HEK293 (cell line): ENCODE results near the gene SECTM1.

Experiments
- CTCF ChIA-PET: fragments of 350-600 bp; formaldehyde crosslinking; extraction: SDS; loops from one replicate; lab custom pipeline; 2021; ENCODE audit warnings: antibody characterized with exemption; lab: Yijun Ruan, JAX
- POLR2A ChIA-PET: fragments of 300-600 bp; formaldehyde crosslinking; extraction: SDS; loops from one replicate; lab custom pipeline; 2020; ENCODE audit warnings: antibody characterized with exemption, inconsistent platforms; lab: Yijun Ruan, JAX
- H3K27ac ChIP-seq: fragments of 200-500 bp; sonication (Bioruptor generic); 2 replicates; pipeline ENCODE4 v1.5.1; 2014; ENCODE audit warnings: low read depth, low read length, control low read depth, inconsistent platforms; ENCODE audit errors: extremely low read depth
- H3K36me3 ChIP-seq, 2 experiments: fragments of 200-500 bp in 1 of 2; sonication (Bioruptor generic) in 1 of 2; 1 replicate in 1 of 2; 2 replicates in 1 of 2; pipeline ENCODE4 v1.5.1; 2014 to 2017; ENCODE audit warnings: inconsistent platforms in 2 of 2, low read length in 2 of 2; ENCODE audit not compliant: control insufficient read depth in 2 of 2, insufficient read depth in 1 of 2
- H3K4me1 ChIP-seq: fragments of 200-500 bp; sonication (Bioruptor generic); 2 replicates; pipeline ENCODE4 v1.5.1; 2014; ENCODE audit warnings: mild to moderate bottlenecking, low read length, inconsistent platforms; ENCODE audit not compliant: control insufficient read depth, insufficient read depth
- H3K4me3 ChIP-seq: 2 replicates; pipeline ENCODE4 v1.5.1; 2011; ENCODE audit warnings: low read depth, mild to moderate bottlenecking, control low read depth, low read length, moderate library complexity
- H3K9me3 ChIP-seq: fragments of 200-500 bp; sonication (Bioruptor generic); 2 replicates; pipeline ENCODE4 v1.5.1; 2014; ENCODE audit warnings: low read depth, low read length, inconsistent platforms; ENCODE audit not compliant: control insufficient read depth, insufficient read depth
- BCL6B ChIP-seq: fragments of 450-650 bp; formaldehyde crosslinking; IDR thresholded peaks from 2 replicates; pipeline ENCODE4 v1.5.1; 2017; ENCODE audit warnings: missing biosample characterization, missing genetic modification characterization
- EGR2 ChIP-seq: fragments of 450-650 bp; formaldehyde crosslinking; IDR thresholded peaks from 2 replicates; pipeline ENCODE4 v1.5.1; 2016; ENCODE audit warnings: low read depth, missing biosample characterization, missing genetic modification characterization
- GLIS2 ChIP-seq: fragments of 450-650 bp; formaldehyde crosslinking; IDR thresholded peaks from 2 replicates; pipeline ENCODE4 v1.5.1; 2016; ENCODE audit warnings: missing biosample characterization, missing genetic modification characterization
- HIC1 ChIP-seq: fragments of 450-650 bp; formaldehyde crosslinking; IDR thresholded peaks from 2 replicates; pipeline ENCODE4 v1.5.1; 2016; ENCODE audit warnings: missing biosample characterization, missing genetic modification characterization
- HOXA7 ChIP-seq: sonication (generic); formaldehyde crosslinking; IDR thresholded peaks from 2 replicates; pipeline ENCODE4 v1.8.1; 2022; ENCODE audit warnings: missing genetic modification reagents, borderline replicate concordance
- IKZF3 ChIP-seq: fragments of 450-650 bp; IDR thresholded peaks from 2 replicates; pipeline ENCODE4 v1.5.0; 2018; ENCODE audit warnings: missing biosample characterization, mild to moderate bottlenecking, missing genetic modification characterization, moderate library complexity
- SCRT2 ChIP-seq: fragments of 450-650 bp; formaldehyde crosslinking; IDR thresholded peaks from 2 replicates; pipeline ENCODE4 v1.5.1; 2016; ENCODE audit warnings: missing biosample characterization, missing genetic modification characterization
- SETDB1 ChIP-seq: IDR thresholded peaks from one replicate; pipeline ENCODE4 v1.6.1; 2017; ENCODE audit warnings: mild to moderate bottlenecking, low read length, moderate library complexity, mixed read lengths; ENCODE audit not compliant: insufficient read length
- SP7 ChIP-seq: fragments of 450-650 bp; formaldehyde crosslinking; IDR thresholded peaks from 2 replicates; pipeline ENCODE4 v1.5.1; 2016; ENCODE audit warnings: missing biosample characterization, missing genetic modification characterization
- TRIM28 ChIP-seq: IDR thresholded peaks from 2 replicates; pipeline ENCODE4 v1.6.1; 2011; ENCODE audit warnings: low read length, control low read depth, borderline replicate concordance
- WT1 ChIP-seq: fragments of 450-650 bp; formaldehyde crosslinking; IDR thresholded peaks from 2 replicates; pipeline ENCODE4 v1.5.1; 2016; ENCODE audit warnings: missing biosample characterization, missing genetic modification characterization
- ZBTB10 ChIP-seq: fragments of 450-650 bp; formaldehyde crosslinking; IDR thresholded peaks from 2 replicates; pipeline ENCODE4 v1.5.1; 2016; ENCODE audit warnings: missing biosample characterization, missing genetic modification characterization
- ZBTB17 ChIP-seq: fragments of 450-650 bp; formaldehyde crosslinking; IDR thresholded peaks from 2 replicates; pipeline ENCODE4 v1.5.1; 2016; ENCODE audit warnings: missing biosample characterization, missing genetic modification characterization
- ZFP69B ChIP-seq: fragments of 450-650 bp; formaldehyde crosslinking; IDR thresholded peaks from 2 replicates; pipeline ENCODE4 v1.5.1; 2016; ENCODE audit warnings: missing biosample characterization, missing genetic modification characterization
- ZNF114 ChIP-seq: fragments of 450-650 bp; formaldehyde crosslinking; IDR thresholded peaks from 2 replicates; pipeline ENCODE4 v1.5.0; 2017; ENCODE audit warnings: missing biosample characterization, missing genetic modification characterization
- ZNF202 ChIP-seq: fragments of 450-650 bp; formaldehyde crosslinking; IDR thresholded peaks from 2 replicates; pipeline ENCODE4 v1.5.1; 2016; ENCODE audit warnings: missing biosample characterization, missing genetic modification characterization, borderline replicate concordance
- ZNF24 ChIP-seq: fragments of 450-650 bp; formaldehyde crosslinking; IDR thresholded peaks from 2 replicates; pipeline ENCODE4 v1.5.1; 2016; ENCODE audit warnings: missing biosample characterization, missing genetic modification characterization
- ZNF391 ChIP-seq: fragments of 450-650 bp; formaldehyde crosslinking; IDR thresholded peaks from 2 replicates; pipeline ENCODE4 v1.5.1; 2016; ENCODE audit warnings: low read depth, missing biosample characterization, missing genetic modification characterization, borderline replicate concordance
- ZNF530 ChIP-seq: fragments of 450-650 bp; formaldehyde crosslinking; IDR thresholded peaks from 2 replicates; pipeline ENCODE4 v1.5.1; 2016; ENCODE audit warnings: low read depth, missing biosample characterization, missing genetic modification characterization
- ZNF548 ChIP-seq: fragments of 450-650 bp; formaldehyde crosslinking; IDR thresholded peaks from 2 replicates; pipeline ENCODE4 v1.5.1; 2016; ENCODE audit warnings: missing biosample characterization, missing genetic modification characterization
- ZNF623 ChIP-seq: fragments of 450-650 bp; formaldehyde crosslinking; IDR thresholded peaks from 2 replicates; pipeline ENCODE4 v1.5.1; 2016; ENCODE audit warnings: missing biosample characterization, missing genetic modification characterization
- ZNF624 ChIP-seq: fragments of 450-650 bp; formaldehyde crosslinking; IDR thresholded peaks from 2 replicates; pipeline ENCODE4 v1.5.1; 2017; ENCODE audit warnings: missing biosample characterization, missing genetic modification characterization
- ZNF670 ChIP-seq: fragments of 450-650 bp; formaldehyde crosslinking; IDR thresholded peaks from 2 replicates; pipeline ENCODE4 v1.5.1; 2016; ENCODE audit warnings: missing biosample characterization, missing genetic modification characterization, low read depth
- ZNF747 ChIP-seq: fragments of 450-650 bp; formaldehyde crosslinking; IDR thresholded peaks from 2 replicates; pipeline ENCODE4 v1.5.1; 2016; ENCODE audit warnings: missing biosample characterization, missing genetic modification characterization

SECTM1 gene

GRCh38 chr17:82354804-82355308 is 21.3 kb upstream of the SECTM1 start:
- CTCF ChIA-PET: interaction anchor here (0.6 kb wide), 1 partner anchor 123 kb away, joined by 3 read pairs; no protein-coding TSS in a partner anchor
- H3K9me3 ChIP-seq: no peaks in the 10 kb centered on the region
- TF ChIP-seq ZFP69B (no peak), ZNF624 (no peak), HOXA7 (CRISPR knock-in tag) (no peak)
- no peaks in the 10 kb centered on the region for H3K36me3 ChIP-seq
- no peaks in the 10 kb centered on the region for H3K4me1 ChIP-seq
- no peak overlapping the region for H3K4me3 ChIP-seq
- no peak overlapping the region for H3K27ac ChIP-seq
- POLR2A ChIA-PET: no interaction called here

GRCh38 chr17:82353484-82353883 is 19.9 kb upstream of the SECTM1 start:
- TF ChIP-seq ZNF202 (tag by site-specific recombination): no peak
- no peak for TF ChIP-seq ZNF670 (tag by site-specific recombination)
- TF ChIP-seq ZNF747: no peak
- no peak for TF ChIP-seq ZNF391 (tag by site-specific recombination)
- TF ChIP-seq ZNF623: no peak
- TF ChIP-seq ZBTB10: no peak
- no peak for TF ChIP-seq ZNF114
- no peak for TF ChIP-seq SETDB1
- no peak for TF ChIP-seq GLIS2 (tag by site-specific recombination)
- TF ChIP-seq SP7 (tag by site-specific recombination): no peak
- no peak for TF ChIP-seq IKZF3 (tag by site-specific recombination)
- TF ChIP-seq ZNF530 (tag by site-specific recombination): no peak
- TF ChIP-seq BCL6B (tag by site-specific recombination): no peak
- ChIA-PET CTCF (interaction anchor here (2.1 kb wide), 1 partner anchor 9 kb away, joined by 10 read pairs; no protein-coding TSS in a partner anchor), POLR2A (interaction anchor here (0.7 kb wide), 2 partner anchors 161 to 201 kb away, joined by 6 to 7 read pairs; no protein-coding TSS in a partner anchor)
- Histone ChIP-seq H3K9me3 (no peaks in the 10 kb centered on the region), H3K4me3 (no peak overlapping the region), H3K4me1 (no peaks in the 10 kb centered on the region), H3K27ac (no peak overlapping the region), H3K36me3 (no peaks in the 10 kb centered on the region)

- H3K4me1 ChIP-seq: no peaks in the 10 kb centered on the region
- POLR2A ChIA-PET: no interaction called here
- no peaks in the 10 kb centered on the region for H3K36me3 ChIP-seq
- no peak overlapping the region for H3K4me3 ChIP-seq
- H3K9me3 ChIP-seq: no peaks in the 10 kb centered on the region
- CTCF ChIA-PET: interaction anchor here (0.6 to 3.2 kb wide), 28 partner anchors 8 to 841 kb away, joined by 3 to 15 read pairs (median 4); partner anchors contain the start of gene HEXD
- H3K27ac ChIP-seq: no peak overlapping the region
- TF ChIP-seq ZNF548 (tag by site-specific recombination) (no peak), SCRT2 (tag by site-specific recombination) (peak; percentile 94), TRIM28 (no peak), ZNF24 (tag by site-specific recombination) (no peak), HIC1 (tag by site-specific recombination) (peak; percentile 92), WT1 (tag by site-specific recombination) (no peak), EGR2 (tag by site-specific recombination) (no peak), ZBTB17 (tag by site-specific recombination) (peak; percentile 65; the same call in 1 of the 2 replicates)
These were observed 18.3 kb upstream of the SECTM1 start for GRCh38 chr17:82351713-82352488.
